Activated CD4-positive, alpha-beta T cell treated with anti-CD3 and anti-CD28 coated beads for 48 hours (primary cell): ENCODE measurements around the gene LCAT.
"Not testable (repeated sequence)": the region's sequence is repeated elsewhere in the genome, so short reads cannot be mapped to it uniquely, and the experiment has no call there.

Experiments used
- DNase-seq: peaks from one replicate; pipeline ENCODE4 v3.0.0-alpha.2; 2020

Gene LCAT

GRCh38 chr16:67943619-67944504, at the start of gene LCAT:
TSS of gene LCAT (minus strand) at chr16:67944120. CDS start at chr16:67944101, 19 bp downstream.
- DNase-seq = no peak

GRCh38 chr16:67993207-67994039, 49.5 kb upstream of the LCAT start:
- DNase-seq = peak; percentile 90

GRCh38 chr16:67992661-67993206, 48.8 kb upstream of the LCAT start:
- no peak for DNase-seq

GRCh38 chr16:67990018-67990386, 46.1 kb upstream of the LCAT start:
- no peak for DNase-seq

- DNase-seq = no peak
These were observed 45.5 kb upstream of the LCAT start for GRCh38 chr16:67989322-67990017.

- no peak for DNase-seq
These were observed 44.8 kb upstream of the LCAT start for GRCh38 chr16:67988675-67989074.

- DNase-seq = no peak
These were observed 43.7 kb upstream of the LCAT start for GRCh38 chr16:67987460-67988160.

GRCh38 chr16:67986949-67987348, 43.0 kb upstream of the LCAT start:
- no peak for DNase-seq

- no peak for DNase-seq
These were observed 38.2 kb upstream of the LCAT start for GRCh38 chr16:67982011-67982696.

- DNase-seq = no peak
These were observed 36.2 kb upstream of the LCAT start, which contains the start of gene DPEP3 for GRCh38 chr16:67979955-67980678. TSS of gene DPEP3 (minus strand) at chr16:67980499. CDS start at chr16:67980380, 119 bp downstream.

GRCh38 chr16:67977469-67978227, 33.7 kb upstream of the LCAT start:
- DNase-seq = no peak

GRCh38 chr16:67977005-67977404, 33.1 kb upstream of the LCAT start:
- DNase-seq = no peak

GRCh38 chr16:67976205-67976604, 32.3 kb upstream of the LCAT start:
- DNase-seq = no peak

- no peak for DNase-seq
These were observed 31.6 kb upstream of the LCAT start for GRCh38 chr16:67975321-67976105.

GRCh38 chr16:67972285-67972684, 28.4 kb upstream of the LCAT start:
- DNase-seq = not testable (repeated sequence)

- no peak for DNase-seq
These were observed 27.2 kb upstream of the LCAT start for GRCh38 chr16:67971111-67971510.

- DNase-seq = no peak
These were observed 25.5 kb upstream of the LCAT start for GRCh38 chr16:67969254-67970039.
